Measurements from ENCODE around the gene COX5B. TPM values are rescaled to one million over a fixed set of nuclear protein-coding genes. Genes with fewer than 3 reads are reported as not detected.

The COX5B gene
- total RNA-seq, 4 donors from 2014 or later = 464 to 811 (median 612) TPM

DNA sequence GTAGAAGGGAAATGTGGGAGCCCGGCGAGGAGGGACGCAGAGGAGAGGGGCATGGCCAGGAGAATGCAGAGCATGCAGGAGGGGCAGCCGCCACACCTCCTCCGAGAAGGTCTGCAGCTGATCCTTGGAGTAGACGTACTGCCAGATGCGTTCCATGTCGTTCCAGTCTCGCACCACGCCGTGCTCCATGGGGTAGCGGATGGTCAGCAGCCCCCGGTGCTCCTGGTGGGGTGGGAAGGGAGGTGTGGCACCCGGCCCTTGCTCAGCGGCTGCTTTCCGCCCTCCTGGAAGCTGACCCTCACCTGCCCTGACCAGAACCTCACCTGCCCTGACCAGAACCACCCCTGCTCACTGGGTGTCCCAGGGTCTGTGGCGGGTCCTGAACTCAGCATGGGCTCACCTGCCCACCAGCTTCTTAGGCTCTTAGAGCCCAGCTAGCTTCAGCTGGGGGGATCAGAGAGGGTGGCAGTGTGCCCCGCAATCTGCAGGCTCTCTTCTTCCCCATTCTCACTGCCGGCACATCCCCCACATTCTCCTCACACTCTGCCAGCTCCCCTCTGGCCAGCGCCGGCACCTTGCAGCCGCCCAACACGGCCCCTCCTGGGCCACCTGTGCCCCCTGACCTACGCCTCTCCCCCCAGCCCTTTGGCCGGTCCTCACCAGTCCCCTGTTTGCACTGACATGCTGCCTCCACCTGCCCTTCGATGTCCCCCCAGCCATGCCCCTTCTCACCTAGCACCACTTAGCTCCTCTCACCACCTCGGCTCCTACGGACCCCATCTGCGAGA, 13.6 kb downstream of the COX5B start:
- Histone ChIP-seq H3K27ac (no peak overlapping the region), H3K9me3 (no peaks in the 10 kb centered on the region), H3K4me3 (no peak overlapping the region), H3K27me3 (no peaks in the 10 kb centered on the region), H3K4me1 (peaks cover 11 to 27% (median 19%) of the 10 kb centered on the region in 4 donors), H3K36me3 (peaks cover 0 to 17% (median 3%) of the 10 kb centered on the region in 4 donors)
- no peak for DNase-seq
- WGBS, 2 donors (ENCODE audit: low coverage in 1 of 2) = 93 to 98% methylated on average over 7 to 29 of the region's 29 CpGs
- TF ChIP-seq, protein P1, sequence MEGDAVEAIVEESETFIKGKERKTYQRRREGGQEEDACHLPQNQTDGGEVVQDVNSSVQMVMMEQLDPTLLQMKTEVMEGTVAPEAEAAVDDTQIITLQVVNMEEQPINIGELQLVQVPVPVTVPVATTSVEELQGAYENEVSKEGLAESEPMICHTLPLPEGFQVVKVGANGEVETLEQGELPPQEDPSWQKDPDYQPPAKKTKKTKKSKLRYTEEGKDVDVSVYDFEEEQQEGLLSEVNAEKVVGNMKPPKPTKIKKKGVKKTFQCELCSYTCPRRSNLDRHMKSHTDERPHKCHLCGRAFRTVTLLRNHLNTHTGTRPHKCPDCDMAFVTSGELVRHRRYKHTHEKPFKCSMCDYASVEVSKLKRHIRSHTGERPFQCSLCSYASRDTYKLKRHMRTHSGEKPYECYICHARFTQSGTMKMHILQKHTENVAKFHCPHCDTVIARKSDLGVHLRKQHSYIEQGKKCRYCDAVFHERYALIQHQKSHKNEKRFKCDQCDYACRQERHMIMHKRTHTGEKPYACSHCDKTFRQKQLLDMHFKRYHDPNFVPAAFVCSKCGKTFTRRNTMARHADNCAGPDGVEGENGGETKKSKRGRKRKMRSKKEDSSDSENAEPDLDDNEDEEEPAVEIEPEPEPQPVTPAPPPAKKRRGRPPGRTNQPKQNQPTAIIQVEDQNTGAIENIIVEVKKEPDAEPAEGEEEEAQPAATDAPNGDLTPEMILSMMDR (IDR thresholded peaks at IDR 0.05) = no peak
- TF ChIP-seq POLR2A (IDR thresholded peaks at IDR 0.05) (no peak), EP300 (IDR thresholded peaks at IDR 0.05; ENCODE audit: low read depth) (no peak), POLR2AphosphoS5 (IDR thresholded peaks at IDR 0.05) (no peak)
- intact Hi-C loops (cut with DNase I; ENCODE audit: low total_unique reads) (no loop called here), in situ Hi-C loops (cut with MboI; ENCODE audit: low pct_ligation_motif_present in 1 of 4, low pct_unique_long_range_greater_than_20kb in 1 of 4, low sequenced_read_pairs in 3 of 4) (loop anchor here in 1 of 4 donors (25.0 kb wide), 1 partner anchor 1597 kb away; no protein-coding TSS in a partner anchor)

DNA sequence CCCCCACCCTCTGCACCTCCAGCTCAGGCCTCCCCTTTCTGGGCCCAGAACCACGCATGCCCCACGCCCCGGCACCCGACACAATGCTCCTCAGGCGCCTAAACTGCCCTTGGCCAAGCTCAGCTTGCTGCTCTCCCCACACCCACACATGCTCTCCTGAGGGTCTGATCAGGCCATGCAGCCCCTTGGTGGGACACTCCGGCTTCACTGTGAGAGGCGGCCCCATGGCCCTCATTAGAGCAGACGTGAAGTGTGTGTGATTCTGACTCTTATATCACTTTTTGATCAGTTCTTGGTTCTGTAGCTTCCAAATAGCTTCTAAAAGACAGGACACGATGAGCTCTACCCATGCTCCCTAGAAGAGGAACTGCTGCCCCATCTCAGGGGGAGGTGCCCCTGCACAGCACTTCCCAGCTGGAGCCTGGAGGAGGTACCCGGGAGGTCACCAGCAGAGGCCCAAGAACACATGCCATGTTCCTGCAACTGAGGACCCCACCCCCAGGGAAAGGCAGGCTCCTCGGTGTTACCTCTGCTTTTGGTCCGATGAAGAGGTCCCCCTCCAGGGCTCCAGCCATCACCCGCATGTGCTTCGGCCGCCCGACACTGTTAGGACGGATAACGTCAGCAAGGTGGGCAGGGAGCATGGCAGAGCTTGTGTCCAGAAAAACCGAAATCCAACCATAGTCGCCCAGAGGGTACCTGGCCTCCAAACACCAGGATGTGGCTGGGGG, 14.3 kb downstream of the COX5B start:
- WGBS, 2 donors (ENCODE audit: low coverage in 1 of 2) = 95 to 100% methylated on average over 2 to 20 of the region's 20 CpGs
- no peak for TF ChIP-seq EP300 (IDR thresholded peaks at IDR 0.05; ENCODE audit: low read depth)
- TF ChIP-seq POLR2A (IDR thresholded peaks at IDR 0.05) = no peak
- no peak for TF ChIP-seq POLR2AphosphoS5 (IDR thresholded peaks at IDR 0.05)
- TF ChIP-seq, protein P1 (IDR thresholded peaks at IDR 0.05) = no peak
- peaks cover 11 to 33% (median 22%) of the 10 kb centered on the region in 4 donors for H3K4me1 ChIP-seq
- no peak overlapping the region for H3K4me3 ChIP-seq
- no peaks in the 10 kb centered on the region for H3K9me3 ChIP-seq
- in situ Hi-C loops (cut with MboI; ENCODE audit: low pct_ligation_motif_present in 1 of 4, low pct_unique_long_range_greater_than_20kb in 1 of 4, low sequenced_read_pairs in 3 of 4) (loop anchor here in 1 of 4 donors (25.0 kb wide), 1 partner anchor 1598 kb away; no protein-coding TSS in a partner anchor), intact Hi-C loops (cut with DNase I; ENCODE audit: low total_unique reads) (no loop called here)
- H3K27me3 ChIP-seq = no peaks in the 10 kb centered on the region
- peaks cover 0 to 17% (median 3%) of the 10 kb centered on the region in 4 donors for H3K36me3 ChIP-seq
- DNase-seq = no peak
- H3K27ac ChIP-seq = no peak overlapping the region

DNA sequence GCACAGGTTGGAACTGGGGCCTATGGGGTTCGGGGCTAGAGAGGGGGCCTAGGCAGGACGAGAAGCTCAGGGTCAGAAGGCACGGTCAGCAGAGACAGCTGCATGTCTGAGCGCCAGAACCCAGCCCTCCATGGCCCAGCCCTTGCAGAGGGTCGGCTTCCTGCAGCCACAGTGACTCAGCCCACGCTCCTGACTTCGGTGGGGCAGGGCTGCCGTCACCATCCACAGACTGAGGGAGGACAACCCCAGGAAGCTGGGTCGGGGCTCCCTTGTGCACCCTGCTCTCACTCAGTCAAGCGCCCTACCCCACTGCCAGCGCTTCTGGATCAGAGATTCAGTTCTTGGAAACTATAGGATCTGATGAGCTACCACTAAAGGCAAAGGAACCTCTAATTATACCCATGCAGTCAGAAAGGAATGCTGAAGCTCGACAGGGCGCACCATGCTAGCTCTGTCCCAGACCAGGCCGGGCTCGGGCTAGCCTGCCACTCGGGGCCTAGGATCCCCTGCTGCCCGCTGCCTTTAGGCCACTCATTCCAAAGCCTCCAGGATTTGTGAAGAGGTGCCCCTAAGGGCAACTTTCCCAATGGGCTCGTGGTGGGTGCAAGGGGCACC, 15.0 kb downstream of the COX5B start:
- no peaks in the 10 kb centered on the region for H3K27me3 ChIP-seq
- in situ Hi-C loops (cut with MboI; ENCODE audit: low pct_ligation_motif_present in 1 of 4, low pct_unique_long_range_greater_than_20kb in 1 of 4, low sequenced_read_pairs in 3 of 4) (loop anchor here in 1 of 4 donors (25.0 kb wide), 1 partner anchor 1599 kb away; no protein-coding TSS in a partner anchor), intact Hi-C loops (cut with DNase I; ENCODE audit: low total_unique reads) (no loop called here)
- no peaks in the 10 kb centered on the region for H3K9me3 ChIP-seq
- peaks cover 11 to 33% (median 22%) of the 10 kb centered on the region in 4 donors for H3K4me1 ChIP-seq
- no peak for DNase-seq
- no peak overlapping the region for H3K27ac ChIP-seq
- H3K4me3 ChIP-seq = no peak overlapping the region
- 91% methylated on average over 18 of the region's 18 CpGs; no CpG with 5 or more reads in 1 of the 2 donors for WGBS, 2 donors (ENCODE audit: low coverage in 1 of 2)
- TF ChIP-seq POLR2A (IDR thresholded peaks at IDR 0.05) = no peak
- no peak for TF ChIP-seq EP300 (IDR thresholded peaks at IDR 0.05; ENCODE audit: low read depth)
- TF ChIP-seq POLR2AphosphoS5 (IDR thresholded peaks at IDR 0.05) = no peak
- TF ChIP-seq, protein P1 (IDR thresholded peaks at IDR 0.05) = no peak
- peaks cover 0 to 17% (median 3%) of the 10 kb centered on the region in 4 donors for H3K36me3 ChIP-seq
